Gastrocnemius medialis (tissue), 4 donors: ENCODE results near the gene RAPH1. TPM values are rescaled to one million over a fixed set of nuclear protein-coding genes. Genes with fewer than 3 reads are reported as not detected.
"Not testable (repeated sequence)": the region's sequence is repeated elsewhere in the genome, so short reads cannot be mapped to it uniquely, and the experiment has no call there.

Experiments
- ATAC-seq, 2 donors: fragments of 150-250 bp; one replicate each; pipeline ENCODE4 v1.9.1; 2016
- DNase-seq, 2 donors: peaks; one replicate each; pipeline ENCODE4 v3.0.0-alpha.2; 2019
- H3K27ac ChIP-seq, 4 donors: fragments of 200-600 bp; sonication (generic); 1 replicate in 1 of 4; 2 replicates in 3 of 4; pipeline ENCODE4 v1.5.1; 2016 to 2018; ENCODE audit warnings: mild to moderate bottlenecking in 2 of 4, moderate library complexity in 1 of 4
- H3K27me3 ChIP-seq, 3 donors: fragments of 200-600 bp; sonication (generic) in 2 of 3; 1 replicate in 1 of 3; 2 replicates in 2 of 3; pipeline versions ENCODE4 v1.5.1 to v1.6.0; 2016 to 2019; ENCODE audit warnings: mild to moderate bottlenecking in 1 of 3, moderate library complexity in 1 of 3
- H3K36me3 ChIP-seq, 2 donors: fragments of 200-600 bp; sonication (generic) in 1 of 2; one replicate each; pipeline ENCODE4 v1.5.1; 2017 to 2018
- H3K4me1 ChIP-seq, 2 donors: fragments of 200-600 bp; sonication (generic) in 1 of 2; one replicate each; pipeline ENCODE4 v1.5.1; 2016 to 2017; ENCODE audit warnings: mild to moderate bottlenecking in 2 of 2
- H3K4me3 ChIP-seq, 4 donors: fragments of 200-600 bp; sonication (generic) in 3 of 4; 1 replicate in 1 of 4; 2 replicates in 3 of 4; pipeline ENCODE4 v1.5.1; 2016 to 2019; ENCODE audit warnings: mild to moderate bottlenecking in 2 of 4
- H3K9me3 ChIP-seq, 3 donors: fragments of 200-600 bp; sonication (generic) in 2 of 3; 1 replicate in 1 of 3; 2 replicates in 2 of 3; pipeline ENCODE4 v1.5.1; 2016 to 2019
- CTCF ChIP-seq, 5 experiments: fragments of 450-650 bp in 3 of 5; fragments of 200-600 bp in 2 of 5; sonication (generic) in 2 of 5; IDR thresholded peaks in 4 of 5; conservative IDR thresholded peaks in 1 of 5; 1 replicate in 4 of 5; 2 replicates in 1 of 5; pipeline ENCODE4 v1.5.1; 2016 to 2019; ENCODE audit warnings: antibody characterized with exemption in 5 of 5, mild to moderate bottlenecking in 3 of 5, moderate library complexity in 3 of 5
- POLR2A ChIP-seq, 2 donors: fragments of 450-650 bp; IDR thresholded peaks; one replicate each; pipeline ENCODE4 v1.6.1; 2017; ENCODE audit warnings: antibody characterized with exemption in 2 of 2, mild to moderate bottlenecking in 2 of 2, moderate library complexity in 2 of 2
- in situ Hi-C, 4 donors: fragments of 200-750 bp; cut with MboI; loops; one replicate each; pipeline versions ENCODE4 v1.15.0 to v1.8.0; 2017; ENCODE audit warnings: low sequenced_read_pairs in 4 of 4
- intact Hi-C: fragments of 100-400 bp; cut with DNase I; formaldehyde crosslinking; loops from one replicate; pipeline ENCODE4 v1.15.1; 2023; ENCODE audit warnings: low total_unique reads
- total RNA-seq, 4 donors: library from RNA; depleted of rRNA; stranded (reverse); fragments of >200 nt; gene quantifications; one replicate each; pipeline versions ENCODE4 v1.1.0 to v1.2.3, GENCODE V29; 2016

The RAPH1 gene
- total RNA-seq, 4 donors from 2014 or later: 17.6 to 29.7 (median 21.7) TPM

- TF ChIP-seq CTCF (IDR thresholded peaks at IDR 0.05 in 4 of 5, conservative IDR thresholded peaks at IDR 0.05 in 1 of 5): no peak
- no peak for TF ChIP-seq POLR2A (IDR thresholded peaks at IDR 0.05)
- Histone ChIP-seq H3K9me3 (no peaks in the 10 kb centered on the region), H3K36me3 (peaks cover 0 to 12% of the 10 kb centered on the region in 2 donors), H3K4me1 (no peaks in the 10 kb centered on the region), H3K4me3 (no peak overlapping the region), H3K27ac (no peak overlapping the region), H3K27me3 (no peaks in the 10 kb centered on the region)
- no peak for ATAC-seq
- intact Hi-C loops (no loop called here), in situ Hi-C loops (no loop called here)
- DNase-seq: no peak
These were observed 139.2 kb downstream of the RAPH1 start for GRCh38 chr2:203395858-203396257.

GRCh38 chr2:203394519-203395227, 140.4 kb downstream of the RAPH1 start:
- Histone ChIP-seq H3K4me1 (no peaks in the 10 kb centered on the region), H3K27ac (no peak overlapping the region), H3K4me3 (no peak overlapping the region), H3K9me3 (no peaks in the 10 kb centered on the region), H3K27me3 (no peaks in the 10 kb centered on the region), H3K36me3 (peaks cover 0 to 12% of the 10 kb centered on the region in 2 donors)
- TF ChIP-seq CTCF (IDR thresholded peaks at IDR 0.05 in 4 of 5, conservative IDR thresholded peaks at IDR 0.05 in 1 of 5): no peak
- no peak for TF ChIP-seq POLR2A (IDR thresholded peaks at IDR 0.05)
- in situ Hi-C loops (no loop called here), intact Hi-C loops (no loop called here)
- DNase-seq: no peak
- no peak for ATAC-seq

GRCh38 chr2:203388153-203388552, 146.9 kb downstream of the RAPH1 start:
- H3K9me3 ChIP-seq, DNase-seq, intact Hi-C loops, ATAC-seq, H3K36me3 ChIP-seq, H3K27ac ChIP-seq, H3K27me3 ChIP-seq, H3K4me3 ChIP-seq, H3K4me1 ChIP-seq, in situ Hi-C loops: not testable (repeated sequence)

- Histone ChIP-seq H3K4me3 (no peak overlapping the region), H3K4me1 (no peaks in the 10 kb centered on the region), H3K27ac (no peak overlapping the region), H3K9me3 (no peaks in the 10 kb centered on the region), H3K27me3 (no peaks in the 10 kb centered on the region), H3K36me3 (no peaks in the 10 kb centered on the region)
- TF ChIP-seq POLR2A (IDR thresholded peaks at IDR 0.05) (no peak), CTCF (IDR thresholded peaks at IDR 0.05 in 4 of 5, conservative IDR thresholded peaks at IDR 0.05 in 1 of 5) (no peak)
- DNase-seq (no peak), ATAC-seq (no peak)
- intact Hi-C loops (no loop called here), in situ Hi-C loops (no loop called here)
These were observed 152.1 kb downstream of the RAPH1 start for GRCh38 chr2:203383038-203383437.

- intact Hi-C loops (no loop called here), in situ Hi-C loops (no loop called here)
- ATAC-seq: no peak
These were observed 155.9 kb downstream of the RAPH1 start for GRCh38 chr2:203379156-203379555.

More at GRCh38 chr2:203379156-203379555, 155.9 kb downstream of the RAPH1 start:
- Histone ChIP-seq H3K27me3 (no peaks in the 10 kb centered on the region), H3K9me3 (no peaks in the 10 kb centered on the region), H3K36me3 (no peaks in the 10 kb centered on the region), H3K4me1 (no peaks in the 10 kb centered on the region), H3K4me3 (no peak overlapping the region), H3K27ac (no peak overlapping the region)
- DNase-seq: no peak
- TF ChIP-seq POLR2A (IDR thresholded peaks at IDR 0.05): no peak
- no peak for TF ChIP-seq CTCF (IDR thresholded peaks at IDR 0.05 in 4 of 5, conservative IDR thresholded peaks at IDR 0.05 in 1 of 5)
